Measurements from ENCODE around the gene PRKRA. TPM values are rescaled to one million over a fixed set of nuclear protein-coding genes. Genes with fewer than 3 reads are reported as not detected.

The PRKRA gene
- 10 to 100 TPM; 33.7 to 36.1 TPM for total RNA-seq

DNA sequence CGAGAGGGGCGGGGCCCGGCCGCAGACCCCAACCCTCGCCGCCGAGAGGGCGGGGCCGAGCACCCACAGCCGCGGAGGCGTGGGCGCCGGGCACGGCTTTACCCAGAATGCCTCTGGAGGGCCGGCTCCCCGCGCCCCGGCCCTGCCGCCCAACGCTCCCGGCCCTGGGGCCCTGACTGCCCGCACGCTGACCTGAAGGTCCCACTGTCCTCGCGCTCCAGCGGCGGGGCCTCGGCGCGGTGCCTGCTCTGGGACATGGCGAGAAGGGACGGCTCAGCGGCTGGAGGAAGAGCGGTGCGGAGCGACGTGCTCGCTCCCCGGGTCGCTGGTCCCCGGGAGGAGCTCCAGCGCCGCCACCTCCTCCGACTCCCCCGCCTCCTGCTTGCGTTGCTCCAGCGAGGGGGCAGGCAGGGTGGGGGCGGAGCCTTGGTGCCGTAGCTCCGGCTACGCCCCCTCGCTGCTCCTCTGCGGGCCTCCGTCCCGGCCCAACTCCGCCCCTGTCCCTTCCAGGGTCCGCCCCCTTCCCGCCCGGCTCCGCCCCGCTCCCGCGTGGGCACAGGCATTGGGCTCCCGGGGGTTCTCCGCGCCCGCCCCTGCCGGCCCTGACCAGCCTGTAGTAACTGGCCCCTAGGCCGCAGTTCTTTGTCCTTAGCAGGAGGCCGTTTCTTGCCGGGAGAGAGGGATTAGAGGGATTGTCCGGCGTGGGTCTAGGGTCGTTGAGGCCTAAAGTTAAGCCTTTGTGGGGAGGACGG lies at the start of gene PRKRA, which contains the start of gene PJVK:
PRKRA (minus strand) TSS at position 402 of the 752 bp plus-strand sequence; CDS start at position 257, 145 bp downstream.
PJVK (plus strand) TSS at position 605 of the 752 bp plus-strand sequence. CDS start 2,032 bp downstream, outside the sequence.

DNA sequence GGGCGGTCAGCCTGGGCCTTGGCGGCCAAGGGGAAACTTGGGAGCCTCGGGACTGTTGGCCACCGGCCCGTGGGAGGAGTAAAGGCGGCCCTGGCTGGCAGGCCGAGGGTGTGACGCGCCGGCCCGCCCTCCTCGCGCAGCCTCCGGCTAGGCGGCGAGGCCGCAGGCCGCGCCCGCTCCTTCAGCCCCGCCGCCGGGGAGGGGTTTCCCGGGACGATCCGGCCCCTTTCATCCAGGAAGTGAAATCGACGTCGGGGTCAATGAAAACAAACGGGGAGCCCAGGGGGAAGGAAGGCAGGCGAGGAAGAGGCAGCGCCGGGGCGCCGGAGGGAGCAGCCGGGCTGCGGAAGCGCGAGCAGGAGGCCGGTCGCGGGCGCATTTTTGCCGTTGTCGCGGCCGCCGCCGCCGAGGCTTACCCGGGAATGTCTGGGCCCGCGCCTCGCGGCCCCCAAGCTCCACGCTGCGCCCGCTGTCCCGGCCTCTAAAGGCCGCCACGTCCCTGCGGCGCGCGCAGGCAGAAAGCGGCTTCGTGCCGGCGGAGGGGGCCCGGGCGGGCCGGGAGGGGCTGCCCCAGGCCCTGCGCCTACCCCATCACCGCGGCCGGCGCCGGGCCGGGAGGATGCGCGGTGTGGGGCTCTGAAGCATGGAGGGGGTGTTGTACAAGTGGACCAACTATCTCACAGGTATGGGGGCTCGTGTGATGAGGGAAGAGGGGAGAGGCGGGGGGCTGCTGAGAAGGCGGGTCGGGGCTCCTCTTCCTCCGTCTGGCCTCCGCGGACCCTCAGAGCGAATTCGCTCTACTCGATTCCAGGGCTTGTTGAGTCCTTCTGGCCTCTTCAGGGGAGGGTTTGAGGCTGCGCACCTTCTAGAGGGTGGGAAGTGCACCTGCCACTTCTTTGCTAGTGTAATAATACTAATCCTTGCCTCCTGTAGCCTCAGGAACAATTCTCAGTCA lies 29.5 kb upstream of the PRKRA start, which contains the start of gene PLEKHA3:
PLEKHA3 (plus strand) TSS at position 231 of the 955 bp plus-strand sequence; CDS start at position 644, 413 bp downstream.

DNA sequence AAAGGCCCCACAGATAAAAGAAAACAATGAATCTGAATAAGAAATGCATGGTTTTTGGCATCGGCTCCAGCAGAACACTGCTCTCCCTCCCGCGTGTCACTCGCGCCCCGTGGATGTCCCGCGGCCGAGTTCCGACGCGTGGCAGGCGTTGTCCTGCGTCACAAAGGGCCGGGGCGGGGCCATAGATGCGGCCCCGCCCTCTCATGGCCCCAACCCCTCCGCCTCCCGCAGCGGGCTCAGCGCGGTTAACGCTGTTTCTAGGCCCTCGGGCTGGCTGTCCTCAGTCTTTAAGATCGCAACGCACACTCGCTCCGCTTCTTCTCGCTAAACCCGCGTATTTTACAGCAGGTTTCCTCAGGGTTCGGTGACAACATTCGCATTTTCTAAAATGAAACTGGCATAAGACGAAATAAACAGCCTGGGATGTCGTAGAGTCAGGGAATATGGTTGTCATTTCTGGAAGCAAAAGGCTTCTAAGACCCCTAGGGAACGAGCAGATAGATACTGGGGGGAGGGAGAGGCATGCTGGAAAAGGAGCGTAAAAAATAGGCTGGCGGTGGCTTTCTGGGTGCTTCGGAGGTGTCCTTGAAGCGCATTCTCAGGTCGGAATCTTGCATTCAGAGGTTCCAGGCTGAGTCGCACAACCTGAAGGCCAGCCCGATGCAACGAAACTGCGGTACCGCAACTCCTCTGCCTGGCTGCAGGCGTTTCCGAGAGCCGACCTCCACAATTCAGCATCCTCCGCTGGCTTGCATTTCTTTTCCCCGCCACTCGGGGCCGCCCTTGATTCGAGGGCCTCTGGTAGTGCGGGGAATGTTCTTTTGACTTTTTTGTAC lies 27.7 kb upstream of the PRKRA start, which contains the start of gene FKBP7:
FKBP7 (minus strand) TSS at position 162 of the 836 bp plus-strand sequence; CDS start at position 61, 101 bp downstream.

Other genes starting within 250 kb of the PRKRA start
- gene PJVK, start 203 bp upstream of the PRKRA start, total RNA-seq, result 1 to 10 TPM; 2.2 TPM
- gene FKBP7, start 27.4 kb upstream of the PRKRA start, total RNA-seq, result 1 to 10 TPM; 1.2 to 1.6 TPM
- 10 to 100 TPM; 21.2 to 22.1 TPM for gene PLEKHA3, start 29.3 kb upstream of the PRKRA start, total RNA-seq

All from activated naive CD4-positive, alpha-beta T cell treated with anti-CD3 and anti-CD28 coated beads, Interleukin-2, amount 10 ng/mL, durations not matched to agents 5 hours and 36 hours (primary cell).